GM13976 (cell line): ENCODE results near the gene SNTB2.

Source experiments
- DNase-seq: peaks from one replicate; pipeline ENCODE4 v3.0.0; 2012; ENCODE audit warnings: low spot score
- in situ Hi-C: fragments of 300-500 bp; cut with MboI; formaldehyde crosslinking; loops from one replicate; pipeline ENCODE4 v1.12.0; 2022; ENCODE audit warnings: low sequenced_read_pairs, mixed read lengths, inconsistent platforms; ENCODE audit not compliant: unreplicated experiment
- TF ChIP-seq, protein P1 (sequence below): IDR thresholded peaks from 2 replicates; pipeline ENCODE4 v1.5.1; 2012; ENCODE audit warnings: borderline replicate concordance, mild to moderate bottlenecking; ENCODE audit not compliant: insufficient read depth; ENCODE audit errors: extremely low read depth, missing control alignments, control extremely low read depth

The SNTB2 gene

DNA sequence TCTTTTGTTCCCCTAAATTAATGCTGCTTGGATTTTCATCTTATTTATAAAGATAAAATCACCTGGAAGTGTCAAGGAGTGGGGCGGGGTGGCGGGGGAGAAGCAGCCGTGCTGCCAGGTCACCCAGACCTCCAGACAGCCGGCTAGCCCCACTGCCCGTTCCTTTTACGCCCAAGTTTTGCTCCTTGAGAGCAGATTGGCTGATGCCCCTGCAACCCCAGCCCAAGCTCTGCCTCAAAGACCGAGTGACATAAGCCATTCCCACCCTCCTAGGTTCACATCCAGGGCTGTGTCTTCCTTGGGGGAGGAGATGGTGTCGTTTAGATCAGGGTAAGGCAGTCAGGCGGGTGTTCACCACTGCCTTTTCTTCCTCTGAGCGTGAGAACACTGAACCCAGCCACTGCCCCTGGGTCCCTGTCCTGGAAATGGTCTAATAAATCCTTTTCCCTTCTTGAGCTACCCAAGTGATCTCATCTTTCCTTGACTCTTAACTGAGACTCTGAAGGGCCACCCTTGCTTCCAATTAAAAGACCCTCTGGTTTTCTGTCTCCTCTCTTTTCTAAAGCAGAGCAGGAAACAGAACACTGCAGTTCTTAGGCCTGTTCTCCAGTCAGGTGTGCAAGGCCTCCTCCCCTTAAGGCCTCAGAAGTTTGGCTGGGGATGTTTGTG, 137.8 kb downstream of the SNTB2 start:
- TF ChIP-seq, protein P1, sequence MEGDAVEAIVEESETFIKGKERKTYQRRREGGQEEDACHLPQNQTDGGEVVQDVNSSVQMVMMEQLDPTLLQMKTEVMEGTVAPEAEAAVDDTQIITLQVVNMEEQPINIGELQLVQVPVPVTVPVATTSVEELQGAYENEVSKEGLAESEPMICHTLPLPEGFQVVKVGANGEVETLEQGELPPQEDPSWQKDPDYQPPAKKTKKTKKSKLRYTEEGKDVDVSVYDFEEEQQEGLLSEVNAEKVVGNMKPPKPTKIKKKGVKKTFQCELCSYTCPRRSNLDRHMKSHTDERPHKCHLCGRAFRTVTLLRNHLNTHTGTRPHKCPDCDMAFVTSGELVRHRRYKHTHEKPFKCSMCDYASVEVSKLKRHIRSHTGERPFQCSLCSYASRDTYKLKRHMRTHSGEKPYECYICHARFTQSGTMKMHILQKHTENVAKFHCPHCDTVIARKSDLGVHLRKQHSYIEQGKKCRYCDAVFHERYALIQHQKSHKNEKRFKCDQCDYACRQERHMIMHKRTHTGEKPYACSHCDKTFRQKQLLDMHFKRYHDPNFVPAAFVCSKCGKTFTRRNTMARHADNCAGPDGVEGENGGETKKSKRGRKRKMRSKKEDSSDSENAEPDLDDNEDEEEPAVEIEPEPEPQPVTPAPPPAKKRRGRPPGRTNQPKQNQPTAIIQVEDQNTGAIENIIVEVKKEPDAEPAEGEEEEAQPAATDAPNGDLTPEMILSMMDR = no peak
- in situ Hi-C loops = no loop called here
- no peak for DNase-seq

DNA sequence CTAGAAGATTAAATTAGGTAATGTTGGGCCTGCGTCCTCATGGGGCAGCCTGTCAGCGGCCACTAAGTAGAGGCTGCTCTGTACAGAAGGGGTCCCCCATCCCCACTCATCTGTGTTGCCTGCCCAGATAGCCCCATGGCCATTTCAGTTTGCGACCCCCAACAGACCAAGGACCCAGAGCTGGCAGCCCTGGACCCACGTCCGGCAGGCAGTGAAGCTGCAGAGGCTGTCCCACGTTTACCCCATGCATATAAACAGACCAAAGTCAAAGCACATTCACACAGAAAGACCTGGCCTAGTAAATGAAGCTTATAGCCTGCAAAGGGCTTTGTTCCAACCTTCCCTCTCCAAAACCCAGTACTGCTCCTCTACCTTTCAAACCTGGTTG, 138.8 kb downstream of the SNTB2 start:
- DNase-seq = no peak
- in situ Hi-C loops = no loop called here
- TF ChIP-seq, protein P1 = no peak

DNA sequence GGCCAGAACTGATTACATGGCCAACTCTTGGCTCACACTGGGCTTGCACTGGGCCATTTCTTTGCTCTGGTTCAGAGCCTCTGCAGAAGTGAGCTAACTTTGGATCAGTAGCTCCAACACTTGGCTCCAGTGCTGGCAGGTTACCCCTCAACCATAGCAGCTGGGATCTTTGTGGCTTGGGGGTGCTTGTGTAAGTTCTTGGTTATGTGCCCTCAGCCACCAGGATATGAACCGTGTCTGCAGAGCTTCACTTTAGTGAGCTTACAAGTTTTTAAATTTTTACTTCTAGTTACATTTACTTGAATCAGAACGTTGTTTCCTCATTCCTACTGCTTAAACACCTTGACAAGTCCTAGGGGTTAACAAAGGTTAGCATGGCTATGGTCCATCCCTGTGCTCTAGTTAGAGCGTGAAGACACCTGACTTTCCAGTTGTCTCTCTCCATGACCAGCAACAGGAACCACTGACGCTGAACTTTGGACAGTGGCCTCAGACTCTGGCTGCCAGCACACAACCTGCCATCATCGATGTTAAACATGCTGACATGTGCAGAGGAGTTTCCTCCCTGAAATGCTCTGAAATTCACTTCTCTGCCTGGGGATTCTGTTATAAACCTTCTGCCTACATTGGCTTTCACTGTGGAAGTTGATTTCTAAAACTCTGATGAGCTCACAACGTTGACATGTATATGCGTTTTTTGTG, 139.4 kb downstream of the SNTB2 start:
- DNase-seq = no peak
- in situ Hi-C loops = no loop called here
- TF ChIP-seq, protein P1 = no peak

DNA sequence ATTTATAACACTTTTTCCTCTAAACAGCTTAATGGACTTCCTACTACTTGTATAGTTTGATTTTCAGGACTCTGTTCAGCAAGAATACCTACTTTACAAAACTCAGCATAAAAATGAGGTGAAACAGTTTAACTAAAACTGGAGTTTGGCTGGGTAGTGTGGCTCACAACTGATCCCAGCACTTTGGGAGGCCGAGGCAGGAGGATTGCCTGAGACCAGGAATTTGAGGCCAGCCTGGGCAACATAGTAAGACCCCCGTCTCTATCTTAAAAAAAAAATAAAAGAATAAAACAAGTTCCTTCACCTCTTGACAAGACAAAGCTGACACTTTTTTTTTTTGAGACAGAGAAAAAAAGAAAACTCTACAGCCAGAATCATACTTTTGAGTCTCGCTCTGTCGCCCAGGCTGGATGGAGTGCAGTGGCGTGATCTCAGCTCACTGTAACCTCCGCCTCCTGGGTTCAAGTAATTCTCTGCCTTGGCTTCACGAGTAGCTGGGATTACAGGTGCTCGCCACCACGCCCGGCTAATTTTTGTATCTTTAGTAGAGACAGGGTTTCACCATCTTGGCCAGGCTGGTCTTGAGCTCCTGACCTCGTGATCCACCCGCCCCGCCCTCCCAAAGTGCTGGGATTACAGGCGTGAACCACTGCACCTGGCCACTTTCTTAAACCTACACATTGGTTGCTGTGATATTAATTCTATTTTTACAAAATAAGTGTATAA, 140.8 kb downstream of the SNTB2 start:
- in situ Hi-C loops = no loop called here
- TF ChIP-seq, protein P1 = no peak
- no peak for DNase-seq

DNA sequence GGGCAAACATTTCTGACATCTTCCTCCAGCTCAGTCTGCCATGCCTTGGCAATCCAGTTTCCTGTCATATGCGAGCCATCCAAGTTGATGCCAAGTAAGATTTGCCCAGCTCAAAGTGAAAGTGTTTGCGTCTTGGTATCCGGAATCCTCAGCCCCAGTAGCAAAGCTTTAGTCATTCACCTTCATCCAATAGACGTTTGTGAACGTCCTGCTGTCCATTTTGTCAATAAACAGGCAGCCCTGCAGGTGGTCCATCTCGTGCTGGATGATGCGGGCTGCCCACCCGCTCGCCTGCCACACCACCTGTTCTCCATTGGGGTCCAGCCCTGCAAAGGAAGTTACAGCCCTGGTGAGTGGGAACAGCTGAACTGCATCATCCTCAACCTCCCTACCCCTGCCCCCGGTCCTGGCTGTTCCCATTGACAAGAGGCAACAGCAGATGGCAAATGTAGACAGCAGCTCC, 141.9 kb downstream of the SNTB2 start:
- TF ChIP-seq, protein P1 = no peak
- no peak for DNase-seq
- in situ Hi-C loops = no loop called here

DNA sequence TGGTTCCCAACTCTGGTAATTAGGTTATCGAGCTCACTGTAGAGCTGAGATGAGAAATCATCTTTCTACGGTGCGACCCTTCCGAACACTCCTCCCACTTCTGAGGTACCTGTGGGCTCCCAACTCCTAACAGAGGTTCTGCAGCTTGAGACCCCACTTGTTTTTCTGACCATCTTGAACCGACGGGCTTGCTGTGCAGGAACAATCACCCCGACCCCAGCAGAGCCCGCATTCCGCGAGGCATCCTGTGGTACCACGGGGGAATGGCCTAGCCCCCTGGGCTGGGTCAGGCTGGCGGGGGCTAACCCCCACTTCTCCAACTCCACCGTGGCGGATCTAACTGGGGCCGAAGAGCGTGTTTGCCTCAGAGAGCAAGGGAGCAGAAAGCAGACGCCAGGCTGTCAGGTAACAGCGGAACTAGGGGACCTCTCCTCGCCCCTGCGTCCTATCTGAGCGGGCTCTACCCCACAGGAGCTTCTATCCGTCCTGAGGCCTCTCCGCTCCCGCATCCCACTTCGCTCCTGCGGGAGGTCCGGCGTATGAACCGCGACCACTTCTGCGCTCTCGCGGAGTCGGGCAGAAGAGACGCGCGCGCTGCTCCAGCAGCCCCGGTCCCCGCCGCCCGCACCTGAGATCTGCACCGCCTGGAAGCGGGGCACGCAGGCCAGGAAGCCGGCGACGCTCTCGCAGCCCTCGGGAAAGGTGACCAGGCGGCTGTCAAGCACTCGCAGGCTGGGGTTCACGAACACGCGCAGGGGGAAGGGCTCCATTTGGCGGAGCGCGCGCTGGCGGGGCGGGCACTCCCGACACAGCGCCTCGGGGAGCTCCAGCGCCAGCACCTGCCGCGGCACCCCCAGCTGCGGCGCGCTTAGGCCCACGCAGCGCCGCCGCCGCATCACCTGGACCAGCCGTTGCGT, 142.7 kb downstream of the SNTB2 start:
- TF ChIP-seq, protein P1 = no peak
- in situ Hi-C loops = no loop called here
- DNase-seq = peak; percentile 74
